ENCODE results near the gene TEX52.

TEX52 gene

GRCh38 chr12:2800046-2800570 lies 56.7 kb downstream of the TEX52 start:
- Histone ChIP-seq H3K27ac (ENCODE audit: low read length) (no peak overlapping the region), H3K4me2 (ENCODE audit: low read length) (no peak overlapping the region), H3K4me3 (ENCODE audit: low read length) (no peak overlapping the region), H2AFZ (ENCODE audit: low read depth, low read length) (no peak overlapping the region), H4K20me1 (ENCODE audit: insufficient read depth, low read length) (peaks cover 21% of the 10 kb centered on the region; the same call in 1 of the 2 replicates), H3K4me1 (ENCODE audit: low read length) (peaks cover 31% of the 10 kb centered on the region), H3K27me3 (ENCODE audit: low read depth, low read length) (no peaks in the 10 kb centered on the region), H3K36me3 (replicated peaks; ENCODE audit: low read depth, low read length) (peaks cover 72% of the 10 kb centered on the region), H3K79me2 (ENCODE audit: low read length) (peaks cover 38% of the 10 kb centered on the region), H3K9me3 (ENCODE audit: insufficient read depth, low read length) (no peaks in the 10 kb centered on the region), H3K9ac (ENCODE audit: low read length) (no peak overlapping the region)
- no peak for TF ChIP-seq EZH2phosphoT487 (IDR thresholded peaks at IDR 0.05; ENCODE audit: low read depth)
- TF ChIP-seq, protein P1, sequence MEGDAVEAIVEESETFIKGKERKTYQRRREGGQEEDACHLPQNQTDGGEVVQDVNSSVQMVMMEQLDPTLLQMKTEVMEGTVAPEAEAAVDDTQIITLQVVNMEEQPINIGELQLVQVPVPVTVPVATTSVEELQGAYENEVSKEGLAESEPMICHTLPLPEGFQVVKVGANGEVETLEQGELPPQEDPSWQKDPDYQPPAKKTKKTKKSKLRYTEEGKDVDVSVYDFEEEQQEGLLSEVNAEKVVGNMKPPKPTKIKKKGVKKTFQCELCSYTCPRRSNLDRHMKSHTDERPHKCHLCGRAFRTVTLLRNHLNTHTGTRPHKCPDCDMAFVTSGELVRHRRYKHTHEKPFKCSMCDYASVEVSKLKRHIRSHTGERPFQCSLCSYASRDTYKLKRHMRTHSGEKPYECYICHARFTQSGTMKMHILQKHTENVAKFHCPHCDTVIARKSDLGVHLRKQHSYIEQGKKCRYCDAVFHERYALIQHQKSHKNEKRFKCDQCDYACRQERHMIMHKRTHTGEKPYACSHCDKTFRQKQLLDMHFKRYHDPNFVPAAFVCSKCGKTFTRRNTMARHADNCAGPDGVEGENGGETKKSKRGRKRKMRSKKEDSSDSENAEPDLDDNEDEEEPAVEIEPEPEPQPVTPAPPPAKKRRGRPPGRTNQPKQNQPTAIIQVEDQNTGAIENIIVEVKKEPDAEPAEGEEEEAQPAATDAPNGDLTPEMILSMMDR (IDR thresholded peaks at IDR 0.05; ENCODE audit: low read depth, low read length), result no peak
